Type B pancreatic cell (in vitro differentiated cells): ENCODE results near the gene CEP85. TPM values are rescaled to one million over a fixed set of nuclear protein-coding genes. Genes with fewer than 3 reads are reported as not detected.

ENCODE experiments used
- DNase-seq: peaks from one replicate; pipeline ENCODE4 v3.0.0; 2021; ENCODE audit warnings: mixed read lengths; ENCODE audit not compliant: unreplicated experiment; ENCODE audit errors: extremely low spot score
- H3K27ac Mint-ChIP-seq: 2 replicates; pipeline ENCODE4 v1.8.0; 2021; ENCODE audit warnings: mild to moderate bottlenecking, mixed read lengths
- H3K27me3 Mint-ChIP-seq: 2 replicates; pipeline ENCODE4 v1.8.0; 2021; ENCODE audit warnings: mixed read lengths
- H3K36me3 Mint-ChIP-seq: 2 replicates; pipeline ENCODE4 v1.8.0; 2021; ENCODE audit warnings: mixed read lengths
- H3K4me1 Mint-ChIP-seq: one replicate; pipeline ENCODE4 v1.8.0; 2021; ENCODE audit warnings: mixed read lengths; ENCODE audit not compliant: unreplicated experiment
- H3K4me3 Mint-ChIP-seq: 2 replicates; pipeline ENCODE4 v1.8.0; 2021; ENCODE audit warnings: mild to moderate bottlenecking, mixed read lengths
- H3K9me3 Mint-ChIP-seq: 2 replicates; pipeline ENCODE4 v1.8.0; 2021; ENCODE audit warnings: mixed read lengths
- CTCF ChIP-seq: fragments of 200-600 bp; sonication (generic); conservative IDR thresholded peaks from 2 replicates; pipeline ENCODE4 v1.5.0; 2021; ENCODE audit warnings: antibody characterized with exemption, mild to moderate bottlenecking
- total RNA-seq: library from RNA; stranded (reverse); gene quantifications from 2 replicates; pipeline ENCODE4 v1.2.1, GENCODE V29; 2021; ENCODE audit warnings: low replicate concordance

The CEP85 gene
- total RNA-seq, 1 donor from 2014 or later = 26.8 TPM

GRCh38 chr1:26293911-26294463, 60.0 kb downstream of the CEP85 start:
- H3K9me3 Mint-ChIP-seq = no peaks in the 10 kb centered on the region
- DNase-seq = no peak
- H3K27ac Mint-ChIP-seq = no peak overlapping the region
- H3K36me3 Mint-ChIP-seq = no peaks in the 10 kb centered on the region
- no peak overlapping the region for H3K4me3 Mint-ChIP-seq
- H3K27me3 Mint-ChIP-seq = no peaks in the 10 kb centered on the region
- peaks cover 18% of the 10 kb centered on the region for H3K4me1 Mint-ChIP-seq
- TF ChIP-seq CTCF = no peak

DNA sequence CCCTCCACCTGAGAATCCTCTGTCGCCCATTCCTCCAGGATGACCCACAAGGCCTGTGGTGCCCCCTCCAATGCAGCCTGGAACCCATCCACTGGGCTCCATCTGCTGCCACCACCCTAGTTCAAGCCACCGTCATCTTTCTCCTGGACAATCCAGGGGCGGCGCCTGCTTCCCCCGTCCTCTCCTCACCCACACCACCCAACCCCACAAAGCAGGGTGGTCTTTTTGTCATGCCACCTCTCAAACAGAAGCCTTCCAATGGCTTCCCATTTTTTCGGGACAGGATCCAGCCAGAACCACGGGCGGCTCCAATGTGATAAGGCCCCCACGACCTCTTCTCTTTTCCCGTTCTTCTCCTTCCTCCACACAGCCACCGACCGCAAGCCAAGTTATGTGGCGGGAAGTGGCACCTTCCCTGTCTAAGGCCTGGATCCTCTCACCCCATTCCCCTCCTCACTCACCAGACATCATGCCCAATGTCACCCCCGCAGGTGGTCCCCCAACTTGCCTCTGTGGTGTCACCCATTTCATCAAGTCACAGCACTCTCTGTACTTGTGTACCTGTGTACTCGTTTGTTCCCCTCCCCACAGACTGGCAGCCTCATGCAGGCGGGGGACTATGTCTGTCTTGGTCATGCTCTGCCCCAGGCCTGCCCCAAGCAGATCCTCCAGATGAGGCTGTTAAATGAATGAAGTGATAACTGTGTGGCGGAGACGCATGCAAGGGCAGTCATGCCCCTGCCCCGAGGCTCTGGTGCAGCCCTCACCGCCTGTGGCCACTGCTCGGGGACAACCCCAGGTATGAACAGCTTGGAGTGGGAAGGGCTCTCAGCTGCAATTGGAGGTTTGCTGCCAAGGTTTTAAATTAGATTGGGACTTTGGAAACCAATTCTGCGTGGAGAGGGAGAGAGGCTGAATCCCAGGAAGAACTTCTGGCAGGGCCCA, 61.5 kb downstream of the CEP85 start:
- Mint-ChIP-seq H3K9me3 (no peaks in the 10 kb centered on the region), H3K4me3 (no peak overlapping the region), H3K4me1 (peaks cover 12% of the 10 kb centered on the region), H3K36me3 (no peaks in the 10 kb centered on the region), H3K27me3 (no peaks in the 10 kb centered on the region), H3K27ac (no peak overlapping the region)
- no peak for DNase-seq
- TF ChIP-seq CTCF = no peak

DNA sequence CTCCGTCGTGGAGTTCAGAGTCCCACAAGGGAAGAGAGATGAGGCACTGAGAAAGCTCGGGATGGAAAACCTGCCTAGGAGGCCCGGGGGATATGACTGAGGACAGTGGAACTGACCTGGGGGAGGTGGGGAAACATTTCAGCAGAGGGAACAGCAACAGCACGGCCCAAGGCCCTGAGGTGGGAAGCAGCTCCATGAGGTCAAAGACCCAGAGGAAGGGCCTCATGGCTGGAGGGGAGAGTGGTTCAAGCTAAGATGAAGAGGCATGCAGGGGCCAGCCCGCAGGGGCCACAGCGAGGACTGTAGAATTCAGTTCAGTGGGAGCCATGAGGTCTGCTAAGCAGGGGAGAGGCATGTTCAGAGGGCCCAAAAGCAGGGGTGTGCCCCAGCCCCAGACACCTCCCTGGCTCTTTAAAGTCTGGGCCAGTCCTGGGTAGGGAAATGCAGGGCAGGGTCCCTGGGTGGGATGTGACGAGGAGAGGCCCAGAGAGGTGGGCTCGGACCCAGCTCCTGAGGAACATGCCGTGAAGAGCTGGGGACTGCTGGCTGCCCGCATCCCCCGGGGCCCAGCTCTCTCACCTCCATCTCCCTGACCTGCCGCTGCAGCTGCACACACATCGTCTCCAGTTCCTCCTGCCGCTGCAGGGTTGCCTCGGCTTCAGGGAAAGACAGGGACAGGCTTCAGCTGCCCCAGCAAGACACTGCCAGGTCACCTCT, 62.5 kb downstream of the CEP85 start:
- no peak for TF ChIP-seq CTCF
- no peaks in the 10 kb centered on the region for H3K9me3 Mint-ChIP-seq
- H3K4me1 Mint-ChIP-seq = peaks cover 4% of the 10 kb centered on the region
- DNase-seq = no peak
- H3K27me3 Mint-ChIP-seq = no peaks in the 10 kb centered on the region
- no peak overlapping the region for H3K27ac Mint-ChIP-seq
- no peaks in the 10 kb centered on the region for H3K36me3 Mint-ChIP-seq
- H3K4me3 Mint-ChIP-seq = no peak overlapping the region

DNA sequence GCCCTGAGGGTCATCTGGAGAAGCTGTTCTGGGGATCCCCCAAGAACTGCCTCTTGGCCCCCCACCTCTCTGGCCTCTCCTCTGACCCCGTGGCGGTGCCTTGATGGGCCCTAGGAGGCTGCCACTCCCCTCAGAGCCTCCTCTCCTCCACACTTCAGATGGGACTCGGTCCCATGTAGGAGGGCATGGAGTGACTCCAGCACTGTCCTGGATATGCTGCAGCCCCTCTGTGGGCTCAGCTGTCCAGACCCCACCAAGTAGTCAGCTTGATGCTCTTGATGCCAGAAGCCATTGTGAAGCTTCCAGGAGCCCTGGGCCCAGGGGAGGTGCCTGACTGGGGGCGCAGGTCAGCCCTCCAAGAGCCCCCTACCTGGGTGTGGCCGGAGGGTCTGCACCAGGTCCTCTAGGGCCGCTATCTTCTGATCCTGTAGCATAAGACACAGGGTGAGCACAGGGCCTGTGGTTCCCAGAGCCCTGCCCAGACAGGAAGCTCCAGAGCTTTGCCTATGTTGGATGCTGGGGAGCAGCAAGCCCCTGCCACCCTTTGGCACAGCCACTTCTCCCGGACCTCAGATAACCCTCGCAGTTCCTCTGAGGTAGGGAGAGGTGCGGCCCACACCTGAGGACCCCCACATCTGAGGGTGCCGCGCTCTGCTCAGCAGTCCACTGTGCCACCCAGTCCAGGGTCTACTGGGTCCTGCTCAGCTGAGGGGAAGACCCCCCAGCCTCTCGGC, 63.2 kb downstream of the CEP85 start:
- DNase-seq = no peak
- H3K4me3 Mint-ChIP-seq = no peak overlapping the region
- no peaks in the 10 kb centered on the region for H3K4me1 Mint-ChIP-seq
- no peak overlapping the region for H3K27ac Mint-ChIP-seq
- no peaks in the 10 kb centered on the region for H3K9me3 Mint-ChIP-seq
- no peaks in the 10 kb centered on the region for H3K27me3 Mint-ChIP-seq
- TF ChIP-seq CTCF = no peak
- no peaks in the 10 kb centered on the region for H3K36me3 Mint-ChIP-seq

- TF ChIP-seq CTCF = no peak
- Mint-ChIP-seq H3K27ac (no peak overlapping the region), H3K9me3 (no peaks in the 10 kb centered on the region)
Measured at GRCh38 chr1:26297791-26298124, 63.8 kb downstream of the CEP85 start.

More at GRCh38 chr1:26297791-26298124, 63.8 kb downstream of the CEP85 start:
- no peaks in the 10 kb centered on the region for H3K4me1 Mint-ChIP-seq
- no peak for DNase-seq
- no peaks in the 10 kb centered on the region for H3K36me3 Mint-ChIP-seq
- no peak overlapping the region for H3K4me3 Mint-ChIP-seq
- H3K27me3 Mint-ChIP-seq = no peaks in the 10 kb centered on the region
